HepG2 (cell line): ENCODE results near the gene MOK. TPM values are rescaled to one million over a fixed set of nuclear protein-coding genes. Genes with fewer than 3 reads are reported as not detected.

Experiments
- ATAC-seq: fragments of 200-7000 bp; cut with Tn5 transposase; 3 replicates; pipeline ENCODE4 v1.9.1; 2020; ENCODE audit warnings: mild to moderate bottlenecking, moderate library complexity
- BruUV-seq: library from RNA; stranded (reverse); fragments of 400-500 nt; replicated peaks from 2 replicates; lab custom pipeline; 2021; lab: Mats Ljungman, UMichigan
- CTCF ChIA-PET: fragments of 300-600 bp; formaldehyde crosslinking; extraction: SDS; loops from one replicate; lab custom pipeline; 2021; ENCODE audit warnings: low total read pairs, inconsistent platforms, low intra/inter-chr PET ratio; lab: Yijun Ruan, JAX
- POLR2A ChIA-PET: fragments of 350-600 bp; sonication (Branson Sonifier 250); formaldehyde crosslinking; loops from one replicate; lab custom pipeline; 2020; ENCODE audit warnings: antibody characterized with exemption, inconsistent platforms; lab: Yijun Ruan, JAX
- DNase-seq: peaks from one replicate; pipeline ENCODE4 v3.0.0-alpha.2; 2015; ENCODE audit warnings: low spot score
- FAIRE-seq: peaks from 3 replicates; lab custom pipeline; 2011; peaks lifted over from hg19 to GRCh38; lab: Jason Lieb, UNC
- H2AFZ ChIP-seq: one replicate; pipeline ENCODE4 v1.6.1; 2011; ENCODE audit warnings: low read length, inconsistent platforms
- H3K27ac ChIP-seq: fragments of 300-600 bp; 3 replicates; pipeline ENCODE4 v1.8.0; 2011; ENCODE audit warnings: mixed run types, mild to moderate bottlenecking, mixed read lengths, low read length, inconsistent platforms; ENCODE audit not compliant: insufficient read depth; ENCODE audit errors: extremely low read length
- H3K27me3 ChIP-seq, 2 experiments: fragments of 200-600 bp in 1 of 2; 2 replicates in 1 of 2; 3 replicates in 1 of 2; pipeline versions ENCODE4 v1.6.0 to v1.8.0; 2011; ENCODE audit warnings: low read length in 2 of 2, mild to moderate bottlenecking in 2 of 2, moderate library complexity in 2 of 2, inconsistent platforms in 1 of 2; ENCODE audit not compliant: insufficient read depth in 2 of 2, control insufficient read depth in 1 of 2
- H3K36me3 ChIP-seq, 2 experiments: fragments of 200-600 bp in 1 of 2; replicated peaks in 1 of 2; 2 replicates in 1 of 2; 3 replicates in 1 of 2; pipeline versions ENCODE4 v1.5.1 to v1.8.0; 2011; ENCODE audit warnings: low read length in 2 of 2, inconsistent platforms in 1 of 2; ENCODE audit not compliant: insufficient read depth in 2 of 2, control insufficient read depth in 1 of 2
- H3K4me1 ChIP-seq: 2 replicates; pipeline ENCODE4 v1.5.1; 2012; ENCODE audit warnings: low read length, inconsistent platforms; ENCODE audit not compliant: insufficient read depth
- H3K4me2 ChIP-seq: 2 replicates; pipeline ENCODE4 v1.6.0; 2011; ENCODE audit warnings: low read depth, low read length, inconsistent platforms
- H3K4me3 ChIP-seq, 3 experiments: fragments of 200-600 bp in 1 of 3; sonication (generic), shearing (Covaris generic) in 1 of 3; replicated peaks in 1 of 3; 2 replicates each; pipeline ENCODE4 v1.5.1; 2011 to 2016; ENCODE audit warnings: low read length in 3 of 3, inconsistent platforms in 2 of 3, low read depth in 2 of 3, mild to moderate bottlenecking in 2 of 3, control low read depth in 1 of 3, mixed read lengths in 1 of 3; ENCODE audit not compliant: insufficient read depth in 1 of 3
- H3K79me2 ChIP-seq: one replicate; pipeline ENCODE4 v1.6.1; 2011; ENCODE audit warnings: low read length, inconsistent platforms; ENCODE audit not compliant: insufficient read depth
- H3K9ac ChIP-seq: 2 replicates; pipeline ENCODE4 v1.6.0; 2011; ENCODE audit warnings: mild to moderate bottlenecking, low read depth, low read length, inconsistent platforms; ENCODE audit not compliant: insufficient read depth
- H3K9me3 ChIP-seq: 2 replicates; pipeline ENCODE4 v1.5.1; 2012; ENCODE audit warnings: mild to moderate bottlenecking, low read length
- H4K20me1 ChIP-seq: 2 replicates; pipeline ENCODE4 v1.6.0; 2011; ENCODE audit warnings: inconsistent platforms, mild to moderate bottlenecking, low read length, moderate library complexity; ENCODE audit not compliant: insufficient read depth
- GZF1 ChIP-seq: sonication (generic); formaldehyde crosslinking; IDR thresholded peaks from 2 replicates; pipeline ENCODE4 v1.5.1; 2020; ENCODE audit warnings: mild to moderate bottlenecking, missing genetic modification reagents
- NFE2 ChIP-seq: sonication (generic); formaldehyde crosslinking; IDR thresholded peaks from 2 replicates; pipeline ENCODE4 v1.4.0; 2020; ENCODE audit warnings: missing genetic modification reagents
- NR2F6 ChIP-seq, 2 experiments: IDR thresholded peaks; 2 replicates each; pipeline ENCODE4 v1.6.1; 2016; ENCODE audit warnings: antibody characterized with exemption in 1 of 2, mild to moderate bottlenecking in 1 of 2
- PRDM4 ChIP-seq: sonication (generic); formaldehyde crosslinking; IDR thresholded peaks from 2 replicates; pipeline ENCODE4 v1.9.0; 2021; ENCODE audit warnings: missing genetic modification reagents, borderline replicate concordance
- RFXAP ChIP-seq: sonication (generic); formaldehyde crosslinking; IDR thresholded peaks from 2 replicates; pipeline ENCODE4 v1.4.0; 2020; ENCODE audit warnings: missing genetic modification reagents, borderline replicate concordance
- TP53 ChIP-seq: sonication (generic); formaldehyde crosslinking; conservative IDR thresholded peaks from 2 replicates; pipeline ENCODE4 v1.4.0; 2020; ENCODE audit warnings: missing genetic modification reagents
- ZNF142 ChIP-seq: sonication (generic); formaldehyde crosslinking; IDR thresholded peaks from 2 replicates; pipeline ENCODE4 v1.4.0; 2020; ENCODE audit warnings: missing genetic modification reagents
- ZNF414 ChIP-seq: sonication (generic); formaldehyde crosslinking; IDR thresholded peaks from 2 replicates; pipeline ENCODE4 v1.5.0; 2020; ENCODE audit warnings: missing genetic modification reagents
- ZNF430 ChIP-seq: sonication (generic); formaldehyde crosslinking; IDR thresholded peaks from 2 replicates; pipeline ENCODE4 v1.9.0; 2021; ENCODE audit warnings: mild to moderate bottlenecking, missing genetic modification reagents
- ZNF609 ChIP-seq: sonication (generic); formaldehyde crosslinking; IDR thresholded peaks from 2 replicates; pipeline ENCODE4 v1.4.0; 2020; ENCODE audit warnings: mild to moderate bottlenecking, missing genetic modification reagents, borderline replicate concordance
- ZNF780A ChIP-seq: sonication (generic); formaldehyde crosslinking; IDR thresholded peaks from 2 replicates; pipeline ENCODE4 v1.8.0; 2022; ENCODE audit warnings: mild to moderate bottlenecking, missing genetic modification reagents, moderate library complexity
- WGBS: methylation state at CpG from one replicate; pipeline ENCODE4 v1.1.6; 2017; ENCODE audit warnings: low lambda C conversion rate; 5-methylcytosine and 5-hydroxymethylcytosine counted together
- in situ Hi-C: cut with HindIII; loops from 2 replicates; pipeline ENCODE4 v1.10.0; 2017; ENCODE audit warnings: low pct_unique_long_range_greater_than_20kb; ENCODE audit not compliant: extremely low pct_ligation_motif_present
- intact Hi-C: fragments of 100-400 bp; cut with micrococcal nuclease; formaldehyde crosslinking; loops from one replicate; pipeline ENCODE4 v1.10.0; 2022; ENCODE audit not compliant: unreplicated experiment
- polyA plus RNA-seq, 8 experiments: library from polyadenylated mRNA; depleted of rRNA in 3 of 8; stranded (reverse) in 7 of 8; unstranded in 1 of 8; fragments of >200 nt; fragmentation: Illumina TruSeq in 4 of 8; extraction: Trizol in 4 of 8; gene quantifications; 2 replicates each; pipeline versions ENCODE4 v1.2.1 to v1.2.3, GENCODE V29; 2011 to 2016; ENCODE audit warnings: low read depth in 4 of 8, missing spikeins in 1 of 8, mixed read lengths in 1 of 8; ENCODE audit not compliant: insufficient read depth in 1 of 8
- total RNA-seq, 5 experiments: library from RNA; depleted of rRNA; stranded (reverse); fragments of >200 nt; fragmentation: Illumina TruSeq; extraction: Trizol; gene quantifications; 2 replicates each; pipeline ENCODE4 v1.2.3, GENCODE V29; 2016; ENCODE audit warnings: low read depth in 1 of 5

Gene MOK
- total and polyA plus RNA-seq, 2 of the 13 experiments (the other 11 are each of a cell fraction or from before 2014, with no cell fraction given): 15.3 to 16.9 TPM

- H3K4me3 ChIP-seq: no peak overlapping the region
- no peak for DNase-seq
- H3K79me2 ChIP-seq: no peaks in the 10 kb centered on the region
- H3K9ac ChIP-seq: no peak overlapping the region
- intact Hi-C loops (no loop called here), in situ Hi-C loops (no loop called here)
- H3K4me2 ChIP-seq: no peak overlapping the region
- H3K9me3 ChIP-seq: no peaks in the 10 kb centered on the region
- H3K27ac ChIP-seq: no peak overlapping the region
- ATAC-seq: no peak
- H3K36me3 ChIP-seq: peaks cover 2 to 5% of the 10 kb centered on the region in 2 experiments; a peak in 2 of 5 replicates
- no peaks in the 10 kb centered on the region for H3K4me1 ChIP-seq
- H3K27me3 ChIP-seq: no peaks in the 10 kb centered on the region; a peak in 1 of 5 replicates
- FAIRE-seq: no peak
- ChIA-PET POLR2A (no interaction called here), CTCF (no interaction called here)
- no TSS peak for BruUV-seq
- no peak overlapping the region for H2AFZ ChIP-seq
- WGBS: 87% methylated on average over 6 of the region's 7 CpGs
- TF ChIP-seq RFXAP (CRISPR knock-in tag): no peak
- TF ChIP-seq NFE2 (CRISPR knock-in tag): no peak
- TF ChIP-seq ZNF609: no peak
- no peak for TF ChIP-seq ZNF430 (CRISPR knock-in tag)
- no peak for TF ChIP-seq ZNF414 (CRISPR knock-in tag)
- no peak for TF ChIP-seq PRDM4
- no peak for TF ChIP-seq TP53 (CRISPR knock-in tag)
- TF ChIP-seq GZF1: no peak
- no peak for TF ChIP-seq ZNF142
- no peak for TF ChIP-seq ZNF780A (CRISPR knock-in tag)
- TF ChIP-seq NR2F6 (IDR thresholded peaks at IDR 0.05): no peak
- no peak for TF ChIP-seq NR2F6 (CRISPR knock-in tag; IDR thresholded peaks at IDR 0.05)
- no peaks in the 10 kb centered on the region for H4K20me1 ChIP-seq
Measured at GRCh38 chr14:102221026-102221425, 83.9 kb downstream of the MOK start.
